GM21737 (cell line): ENCODE measurements around the gene SERGEF.

Experiments used
- ATAC-seq: cut with Tn5 transposase; IDR thresholded peaks from one replicate; pipeline ENCODE4 v1.9.1; 2021; ENCODE audit warnings: mild to moderate bottlenecking, moderate library complexity; ENCODE audit not compliant: unreplicated experiment

Gene SERGEF

DNA sequence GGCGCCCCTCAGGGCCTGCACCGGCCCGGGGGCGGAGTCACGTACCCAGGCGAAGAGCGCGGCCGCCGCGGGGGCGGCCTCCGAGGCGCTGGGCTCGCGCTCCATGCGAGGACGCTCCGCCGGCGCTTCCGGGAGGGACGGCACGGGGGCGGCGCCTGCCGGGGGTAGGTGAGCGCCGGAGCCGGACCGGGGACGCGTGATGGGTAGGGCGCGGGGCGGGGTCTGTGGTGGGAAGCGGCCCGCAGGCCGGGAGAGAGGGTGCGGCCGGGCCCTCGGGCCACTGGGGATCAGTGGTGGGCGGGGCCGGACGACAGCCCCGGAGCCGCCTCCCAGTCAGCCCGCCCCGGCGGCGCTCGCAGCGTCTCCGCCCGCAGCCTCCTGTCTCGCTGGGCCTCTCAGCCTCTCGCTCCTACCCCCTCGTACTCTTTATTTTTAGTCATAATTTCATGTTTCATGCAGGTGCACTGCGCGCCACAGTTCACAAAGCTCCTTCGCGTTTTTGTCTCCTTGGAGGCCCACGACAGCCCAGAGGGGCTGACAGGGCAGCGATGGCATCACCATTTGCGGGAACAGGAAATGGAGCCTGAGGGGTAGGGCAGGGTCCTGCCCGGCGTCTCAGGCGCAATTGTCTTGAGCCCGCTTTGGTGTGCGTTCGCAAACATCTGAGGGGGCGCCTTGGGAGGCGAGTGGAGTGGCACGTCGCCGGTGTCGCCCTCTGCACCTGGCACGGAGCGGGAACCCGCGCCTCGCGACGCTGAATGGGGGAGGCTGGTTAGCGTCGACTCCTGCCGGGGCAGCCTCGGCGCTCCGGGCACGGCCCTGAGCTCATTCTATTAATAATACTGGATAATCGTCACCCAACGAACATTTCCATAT is at the start of gene SERGEF:
TSS of gene SERGEF (minus strand) at position 142 of the 876 bp plus-strand sequence. CDS start at position 105, 37 bp downstream.
- peak; percentile 97 for ATAC-seq

DNA sequence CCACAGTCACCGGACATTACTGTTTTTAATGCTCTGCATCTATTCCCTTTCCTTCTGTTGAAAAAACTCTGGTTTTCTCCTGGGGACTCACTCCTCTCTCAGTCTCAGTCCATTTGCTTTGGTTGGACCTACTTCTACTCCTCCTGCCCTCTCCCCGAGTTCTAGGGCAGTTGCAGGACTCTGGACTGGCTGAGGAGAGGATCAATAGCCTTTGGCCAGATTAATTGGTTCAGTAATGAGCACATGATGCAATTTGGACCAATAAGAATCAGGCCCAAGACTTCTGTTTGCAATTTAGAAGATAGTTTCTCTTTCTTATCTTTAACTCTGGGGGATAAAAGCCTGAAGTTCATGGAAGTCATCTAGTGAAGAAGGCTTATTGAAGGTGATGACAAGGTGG is 48.5 kb upstream of the SERGEF start:
- ATAC-seq = no peak

DNA sequence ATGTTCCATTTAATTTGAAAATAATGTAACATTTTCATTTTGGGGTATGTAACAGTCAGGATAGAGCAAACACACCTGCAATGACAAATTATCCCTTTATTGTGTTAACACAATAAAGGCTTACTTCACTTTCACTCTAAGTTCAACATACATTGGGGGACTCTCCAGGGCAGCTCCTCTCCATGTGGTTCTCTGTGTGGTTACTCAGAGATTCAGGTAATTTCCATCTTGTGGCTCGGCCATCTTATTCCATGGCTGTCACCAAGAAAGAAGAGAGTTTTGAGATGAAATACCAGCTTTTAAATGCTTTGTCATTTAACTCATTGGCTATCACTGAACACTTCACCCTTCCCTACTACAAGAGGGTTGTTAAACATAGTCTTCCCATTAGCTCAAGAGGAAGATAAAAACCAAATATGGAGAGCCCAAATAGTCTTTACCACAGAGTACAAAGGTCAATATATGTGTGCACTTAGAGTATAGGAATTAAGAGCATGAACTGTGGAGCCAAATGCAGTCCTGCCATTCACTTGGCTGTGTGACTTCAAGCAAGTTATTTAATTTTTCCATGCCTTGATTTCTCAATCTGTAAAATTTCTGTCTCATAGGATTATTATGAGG is 43.8 kb upstream of the SERGEF start:
- ATAC-seq = no peak

DNA sequence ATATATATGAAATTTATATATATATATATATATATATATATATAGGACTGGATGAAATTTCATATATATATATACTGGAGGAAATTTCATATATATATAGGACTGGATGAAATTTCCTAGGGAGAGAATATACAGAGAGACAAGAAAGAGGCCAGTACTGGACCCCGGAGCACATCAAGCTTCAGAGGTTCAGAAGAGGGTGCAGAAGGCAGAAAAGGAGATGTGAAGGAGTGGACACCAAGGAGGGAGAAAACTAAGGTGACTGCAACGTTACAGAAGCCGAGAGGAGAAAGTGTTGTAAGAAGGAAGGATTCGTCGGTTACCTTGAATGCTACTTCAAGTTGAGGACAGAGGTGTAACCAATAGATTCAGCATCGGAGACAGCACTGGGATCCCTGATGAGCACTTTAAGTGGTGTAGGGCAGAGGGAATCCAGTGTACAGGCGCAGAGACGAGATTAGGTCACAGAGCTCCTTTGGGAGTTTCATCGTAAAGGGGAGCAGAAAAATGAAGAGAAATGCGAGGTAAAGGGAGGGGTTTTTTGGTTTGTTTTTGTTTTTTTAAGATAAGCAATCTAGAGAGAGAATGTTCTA is 41.8 kb upstream of the SERGEF start:
- ATAC-seq = no peak

DNA sequence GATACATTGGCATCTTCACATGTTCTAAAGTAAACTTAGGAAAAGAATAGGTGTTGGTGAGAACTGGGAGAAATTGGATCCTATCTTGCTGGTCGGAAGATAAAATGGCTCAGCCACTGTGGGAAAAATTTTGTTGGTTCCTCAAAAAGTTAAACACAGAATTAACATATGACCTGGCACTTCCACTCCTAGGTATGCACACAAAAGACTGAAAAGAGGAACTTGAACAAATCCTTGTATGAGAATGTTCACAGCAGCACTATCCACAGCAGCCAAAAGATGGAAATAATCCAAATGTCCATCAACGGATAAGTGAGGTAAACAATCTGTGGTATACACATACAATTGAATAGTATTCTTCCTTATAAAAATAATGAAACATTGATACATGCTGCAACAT is 38.0 kb upstream of the SERGEF start:
- ATAC-seq = no peak

DNA sequence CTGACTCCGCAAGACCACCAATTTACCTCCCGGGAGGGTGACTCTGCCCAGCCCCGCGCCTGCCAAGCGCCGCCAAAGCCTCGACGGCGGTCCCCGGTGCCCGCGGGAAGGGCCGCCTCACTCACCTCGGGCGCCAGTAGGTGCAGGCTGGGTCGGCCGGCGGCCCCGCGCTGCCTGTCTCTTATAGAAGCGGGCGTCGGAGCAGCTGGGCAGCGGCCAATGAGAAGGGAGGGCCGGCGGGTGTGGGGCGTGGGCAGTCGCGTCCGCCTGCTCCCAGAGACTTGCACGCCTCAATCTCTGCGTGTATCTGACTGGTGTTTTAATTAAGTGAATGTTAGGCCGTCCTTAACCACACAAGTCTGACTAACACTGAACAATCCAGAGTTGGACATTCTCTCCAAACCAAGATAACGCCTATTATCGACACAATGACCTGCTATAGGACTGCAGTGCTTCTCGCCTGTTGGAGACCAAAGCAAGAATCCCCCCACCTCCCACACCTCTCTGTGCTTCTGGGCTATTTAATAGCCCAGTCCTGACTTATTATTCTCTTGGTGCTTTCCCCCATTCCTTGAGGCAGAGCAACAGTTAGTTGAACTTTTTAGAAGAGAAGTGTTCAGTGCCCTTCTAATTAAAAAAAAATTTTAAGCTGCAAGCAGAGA is 33.4 kb upstream of the SERGEF start, which contains the start of gene TPH1:
TSS of gene TPH1 (minus strand) at position 154 of the 662 bp plus-strand sequence. CDS start 5,507 bp downstream, outside the sequence.
- ATAC-seq = no peak

DNA sequence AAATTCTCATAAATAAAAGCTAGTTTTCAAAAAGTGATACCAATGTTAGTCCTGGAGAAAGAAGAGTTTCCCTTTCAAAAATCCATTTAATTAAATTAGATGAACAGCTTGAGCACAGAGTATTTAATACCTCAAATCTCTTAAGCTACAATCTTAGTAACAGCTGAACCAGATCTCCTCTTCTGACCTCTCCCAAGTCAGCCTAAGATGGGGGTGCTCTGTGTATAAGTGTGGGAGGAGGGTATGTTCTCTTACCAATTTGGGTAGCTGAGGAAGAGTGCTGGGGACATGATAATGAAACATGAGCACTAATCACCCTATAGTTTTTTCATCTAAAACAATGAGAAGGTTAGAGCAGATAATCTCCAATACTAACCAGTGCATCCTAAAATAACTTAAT is 23.6 kb upstream of the SERGEF start:
- no peak for ATAC-seq

DNA sequence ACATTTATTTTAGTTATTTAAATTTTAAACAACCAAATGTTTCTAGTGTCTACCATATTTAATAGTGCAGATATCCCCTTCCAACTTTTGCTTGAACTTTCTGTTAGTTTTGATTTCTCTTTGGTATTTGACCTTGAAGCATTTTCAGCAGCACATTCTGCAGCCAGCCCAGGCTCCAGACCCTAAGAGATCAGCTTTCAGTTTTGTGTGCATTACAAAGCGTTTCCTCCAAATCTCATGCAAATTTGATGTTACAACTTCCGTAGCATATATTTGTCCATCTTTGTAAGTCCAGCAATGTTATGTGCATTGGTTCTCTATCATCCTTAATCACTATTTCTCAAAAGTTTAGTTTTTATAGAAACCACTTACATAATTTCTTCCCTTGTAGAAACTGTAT is 14.6 kb upstream of the SERGEF start:
- no peak for ATAC-seq

DNA sequence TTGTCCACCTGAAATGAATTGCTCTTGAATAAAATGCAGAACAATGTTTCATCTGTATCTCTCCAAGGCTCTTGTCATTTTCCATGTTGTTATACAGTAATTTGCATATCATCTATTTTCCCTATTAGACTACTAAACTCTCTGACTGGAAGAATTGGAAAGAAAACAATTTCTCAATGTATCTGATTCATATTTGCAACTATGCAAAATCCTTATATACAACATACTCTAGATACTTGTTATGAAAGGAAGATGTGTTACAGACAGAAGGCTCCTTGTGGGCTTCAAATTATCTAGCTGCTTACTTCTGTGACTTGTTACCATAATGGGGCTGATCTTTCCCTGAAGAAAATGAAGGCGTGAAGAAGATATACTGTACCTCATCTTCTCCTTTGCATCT is 9.6 kb upstream of the SERGEF start:
- no peak for ATAC-seq

DNA sequence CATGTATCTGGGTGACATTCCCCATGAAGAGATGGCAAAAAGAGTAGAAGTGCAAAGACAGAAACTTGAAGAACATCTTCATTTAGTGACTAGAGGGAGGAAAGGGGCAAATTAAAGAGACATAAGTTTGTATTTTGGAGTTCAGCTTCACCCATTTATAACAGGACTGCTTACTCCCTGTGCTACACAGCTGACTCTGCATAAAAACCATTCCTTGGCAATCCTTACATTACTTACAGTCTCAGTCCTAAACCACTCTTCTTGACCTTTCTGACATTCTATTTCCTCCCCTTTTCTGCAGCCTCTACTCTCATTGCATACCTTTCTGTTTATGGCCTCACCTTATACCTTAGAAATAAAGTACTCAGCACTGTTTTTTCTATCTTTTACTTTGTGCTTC is 6.8 kb upstream of the SERGEF start:
- no peak for ATAC-seq

DNA sequence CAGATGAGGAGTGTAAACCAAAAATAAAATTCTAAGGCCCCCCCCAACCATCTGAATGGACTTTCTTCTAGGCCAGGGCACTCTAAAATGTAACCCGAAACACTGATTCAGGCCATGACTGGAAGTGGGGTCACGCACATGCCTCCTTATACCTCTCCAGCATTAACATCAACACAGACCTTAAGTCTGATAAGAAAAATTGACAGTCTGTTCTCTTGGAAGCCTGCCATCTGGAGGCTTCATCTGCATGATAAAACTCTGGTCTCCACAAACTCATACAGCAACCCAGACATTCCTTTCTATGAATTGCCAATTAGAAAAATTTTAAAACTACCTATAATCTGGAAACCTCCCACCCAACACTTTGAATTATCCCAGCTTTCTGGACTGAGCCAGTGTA is 3.9 kb upstream of the SERGEF start:
- no peak for ATAC-seq

DNA sequence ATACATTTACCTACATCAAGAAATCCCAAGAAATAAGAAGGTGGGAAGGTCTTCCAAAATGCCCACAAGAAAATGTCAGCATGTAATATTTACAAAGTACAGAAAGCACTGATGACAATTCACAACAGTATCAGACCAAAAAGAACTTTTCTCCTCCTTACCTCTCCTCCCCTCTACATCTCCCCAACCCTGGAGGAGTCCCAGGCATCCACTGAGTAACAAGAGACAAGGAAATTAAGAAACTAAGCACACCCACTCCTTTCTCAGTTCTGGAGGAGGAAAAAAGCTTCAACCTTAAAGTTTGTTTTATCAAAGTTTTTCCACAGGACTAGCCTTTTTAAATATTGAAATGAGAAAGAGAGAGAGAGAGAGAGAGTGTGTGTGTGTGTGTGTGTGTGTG is 2.0 kb upstream of the SERGEF start:
- no peak for ATAC-seq

DNA sequence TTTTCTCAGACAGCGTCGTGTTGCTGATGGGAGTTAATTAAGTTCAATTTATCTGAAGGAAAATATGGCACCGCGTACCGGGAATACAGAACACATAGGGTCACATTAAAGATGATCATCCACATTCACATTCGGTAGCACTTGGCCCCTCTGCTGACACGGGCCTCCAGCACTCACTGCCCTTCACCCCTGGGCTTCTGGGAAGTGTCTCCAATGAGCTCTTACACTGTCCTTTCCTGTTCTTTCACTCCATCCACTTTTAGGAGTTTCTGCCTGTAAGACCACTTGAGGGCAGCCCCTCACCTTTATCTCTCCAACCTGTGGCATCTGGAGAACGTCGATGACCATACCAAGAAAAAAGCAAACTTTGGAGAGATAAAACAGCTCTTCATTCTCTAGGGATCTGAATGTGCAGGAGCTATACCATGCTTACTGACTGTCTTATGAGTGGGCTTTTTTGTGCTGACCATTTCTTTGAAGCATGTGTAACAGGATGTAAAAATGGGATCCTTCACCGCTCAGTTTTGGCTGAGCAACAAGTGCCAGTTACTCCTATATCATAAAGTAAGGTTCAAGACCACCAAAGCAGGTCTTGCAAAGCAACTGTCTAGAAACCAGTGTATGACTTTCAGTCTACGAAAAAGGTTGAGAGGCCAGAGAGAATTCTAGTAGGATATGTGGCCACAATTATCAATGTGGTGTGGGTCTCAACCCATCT is 1.1 kb upstream of the SERGEF start:
- ATAC-seq = no peak

DNA sequence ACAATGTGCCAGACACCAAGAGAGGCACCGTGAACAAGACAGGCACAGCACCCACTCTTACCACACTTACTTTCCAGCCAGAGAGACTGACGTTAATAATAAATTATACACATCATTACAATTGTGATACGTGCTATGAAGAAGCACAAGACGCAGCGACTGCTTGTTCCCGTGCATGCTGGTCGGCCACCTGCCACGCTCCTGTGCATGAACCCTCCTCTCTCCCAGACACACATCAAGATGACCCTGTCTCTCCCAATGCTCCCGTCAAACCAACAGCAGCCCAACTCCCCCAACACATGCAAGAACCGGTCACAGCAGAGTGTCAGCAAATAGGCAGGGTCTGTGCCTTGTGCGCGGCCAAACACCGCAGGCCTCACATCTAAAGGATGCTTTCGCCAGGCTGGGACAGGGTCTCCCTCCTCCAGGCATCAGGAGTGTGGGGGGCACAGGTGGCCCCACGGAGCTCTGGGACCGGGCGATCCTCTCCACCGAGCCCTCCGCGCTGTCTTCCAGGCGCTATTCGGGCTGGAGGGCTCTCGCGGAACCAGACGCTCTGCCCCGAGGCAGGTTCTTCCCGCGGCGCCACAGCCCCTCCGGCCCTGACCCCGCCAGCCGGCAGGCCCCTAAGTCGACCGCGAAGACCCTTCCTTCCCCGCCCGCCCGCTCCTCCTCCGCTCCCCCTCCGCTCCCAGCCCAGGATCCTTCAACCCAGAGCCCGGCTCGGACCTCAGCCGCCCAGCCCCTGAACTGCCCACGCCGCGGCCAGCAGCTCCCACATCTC is 533 bp downstream of the SERGEF start:
- ATAC-seq = no peak

DNA sequence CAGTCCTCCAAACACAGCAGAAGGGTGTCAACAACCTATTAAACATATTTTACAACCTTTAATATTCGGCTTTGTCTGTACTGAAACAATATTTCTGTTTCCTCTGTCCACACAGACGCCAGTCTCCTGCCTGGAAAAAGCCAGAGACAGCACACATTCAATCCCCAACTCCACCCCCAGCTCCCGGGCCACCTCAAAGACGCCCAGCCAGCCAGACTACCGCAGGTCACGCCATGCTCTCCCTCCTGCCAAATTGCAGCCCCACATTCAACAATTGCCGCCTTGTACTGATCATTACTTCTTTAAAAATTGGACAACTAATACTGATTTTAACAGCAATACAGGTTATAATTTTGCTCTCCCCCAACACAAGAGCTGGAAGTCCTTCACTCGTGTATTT is 1.2 kb downstream of the SERGEF start:
- ATAC-seq = no peak

DNA sequence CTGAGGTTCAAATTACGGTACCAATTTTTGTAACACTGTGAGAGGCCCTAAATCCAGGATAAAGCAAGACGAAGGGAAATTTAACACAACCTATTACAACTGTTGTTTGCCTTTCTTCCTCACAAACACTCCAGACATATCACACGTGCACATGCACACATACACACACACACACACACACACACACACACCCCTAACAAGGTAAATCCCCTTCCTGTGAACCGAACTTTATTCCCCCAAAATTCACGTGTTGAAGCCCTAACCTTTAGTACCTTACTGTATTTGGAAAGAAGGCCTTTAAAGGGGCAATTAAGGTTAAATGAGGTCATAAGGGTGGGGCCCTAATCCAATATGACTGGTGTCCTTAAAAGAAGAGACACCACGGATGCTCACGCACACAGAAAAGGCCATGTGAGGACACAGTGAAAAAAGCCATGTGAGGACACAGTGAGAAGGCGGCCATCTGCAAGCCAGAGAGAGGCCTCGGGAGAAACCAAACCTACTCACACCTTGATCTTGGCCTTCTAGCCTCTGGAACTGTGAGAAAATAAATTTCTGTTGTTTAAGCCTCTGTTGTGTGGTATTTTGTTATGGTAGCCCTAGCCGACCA is 1.8 kb downstream of the SERGEF start:
- ATAC-seq = no peak

DNA sequence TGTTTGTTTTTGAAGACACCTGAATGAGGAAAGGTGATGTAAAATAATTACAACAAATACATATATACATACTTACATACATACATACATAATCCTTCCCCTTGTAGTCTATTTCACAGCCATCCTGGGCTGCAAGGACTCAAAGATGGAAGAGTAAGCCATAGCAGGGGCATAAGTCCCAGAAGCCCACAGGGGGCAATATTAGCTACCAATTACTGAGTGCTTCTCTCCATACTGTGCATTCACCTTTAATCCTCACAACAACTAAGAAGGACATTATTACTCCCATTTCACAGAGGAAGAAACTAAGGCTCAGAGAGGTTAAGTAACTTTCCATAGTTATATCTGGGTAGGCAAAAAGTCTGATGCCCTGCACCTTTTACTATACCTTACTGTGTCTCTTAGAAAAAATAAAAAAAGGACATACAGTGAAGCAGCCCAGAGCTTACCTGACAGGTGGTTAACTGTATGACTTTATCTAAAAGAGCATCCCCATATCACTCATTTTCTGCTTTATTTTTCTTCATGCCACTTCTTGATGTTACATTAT is 2.7 kb downstream of the SERGEF start:
- no peak for ATAC-seq

DNA sequence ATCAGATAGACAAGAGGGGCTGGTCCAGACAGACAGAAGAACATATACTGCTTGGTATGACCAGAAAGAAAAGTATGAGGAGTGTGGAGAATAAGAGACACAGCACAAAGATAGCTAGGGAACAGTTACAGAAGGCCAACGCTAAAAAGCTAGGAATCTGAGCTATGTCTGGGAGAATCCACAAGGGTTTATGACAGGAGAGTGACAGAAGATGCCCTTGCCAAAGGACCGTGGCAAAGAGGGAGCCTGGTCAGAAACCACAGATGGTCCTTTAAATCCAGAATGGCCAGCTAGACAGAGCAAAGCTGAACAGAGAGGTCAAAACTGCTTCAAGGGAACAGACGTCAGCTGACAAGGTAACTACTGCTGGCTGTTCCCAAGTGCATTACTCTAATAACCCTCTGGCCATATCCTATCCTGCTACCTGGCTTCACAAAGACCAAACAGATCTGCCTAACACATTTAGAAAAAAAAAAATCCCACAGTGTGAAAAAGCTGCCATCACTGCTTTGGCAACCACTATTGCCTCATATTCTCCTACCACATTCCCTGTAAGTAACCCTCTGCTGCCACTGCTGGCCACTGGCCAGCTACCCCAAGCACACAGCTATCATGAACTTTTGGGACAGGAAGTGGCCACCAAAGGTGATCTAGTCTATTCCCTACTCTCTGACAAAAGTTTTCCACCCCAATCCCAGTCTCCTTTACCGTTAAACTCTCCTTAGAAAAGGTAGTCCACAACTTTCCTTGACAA is 7.3 kb downstream of the SERGEF start:
- ATAC-seq = no peak

DNA sequence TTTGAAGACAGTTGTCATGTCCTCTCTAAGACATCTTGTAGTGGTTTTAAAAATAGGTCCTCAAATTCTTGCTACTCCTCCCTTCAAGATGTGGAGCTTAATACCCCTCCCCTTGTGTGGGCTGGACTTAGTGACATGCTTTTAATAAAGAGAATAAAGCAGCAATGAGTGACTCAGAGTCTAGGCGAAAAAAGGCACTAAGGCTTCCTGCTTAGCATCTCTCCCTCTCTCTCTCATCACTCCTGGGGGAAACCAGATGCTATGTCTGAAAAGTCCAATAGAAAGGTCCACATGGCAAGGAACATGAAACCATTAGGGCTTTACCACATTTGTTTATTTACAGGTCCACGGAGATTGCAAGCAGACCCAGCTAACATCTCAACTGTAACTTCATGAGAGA is 11.7 kb downstream of the SERGEF start:
- no peak for ATAC-seq
